HL-60 (cell line): ENCODE results near the gene CDC73.

Experiments used
- DNase-seq, 2 experiments: peaks; one replicate each; pipeline ENCODE4 v3.0.0-alpha.2; 2010 to 2020; ENCODE audit warnings: low read depth in 1 of 2, low spot score in 1 of 2
- H3K27ac ChIP-seq: fragments of 250-450 bp; sonication (Bioruptor Pico); replicated peaks from 2 replicates; pipeline ENCODE4 v1.5.1; 2020; ENCODE audit warnings: mild to moderate bottlenecking, moderate library complexity
- H3K27me3 ChIP-seq: fragments of 250-450 bp; sonication (Bioruptor Pico); 2 replicates; pipeline ENCODE4 v1.5.1; 2021; ENCODE audit warnings: mild to moderate bottlenecking, moderate library complexity; ENCODE audit not compliant: insufficient read depth, poor library complexity, severe bottlenecking
- H3K4me3 ChIP-seq: replicated peaks from 2 replicates; pipeline ENCODE4 v1.5.1; 2011; ENCODE audit warnings: mild to moderate bottlenecking, control low read depth, low read length; ENCODE audit not compliant: insufficient read depth
- GABPA ChIP-seq: IDR thresholded peaks from 2 replicates; pipeline ENCODE4 v1.6.1; 2012; ENCODE audit warnings: low read depth
- POLR2AphosphoS5 ChIP-seq: IDR thresholded peaks from 2 replicates; pipeline ENCODE4 v1.6.1; 2012; ENCODE audit warnings: low read depth
- SPI1 ChIP-seq: IDR thresholded peaks from 2 replicates; pipeline ENCODE4 v1.6.1; 2012; ENCODE audit warnings: low read depth, mild to moderate bottlenecking, borderline replicate concordance
- TF ChIP-seq, protein P1 (sequence below): IDR thresholded peaks from 2 replicates; pipeline ENCODE4 v1.6.1; 2012; ENCODE audit warnings: low read depth; ENCODE audit not compliant: insufficient replicate concordance
- TF ChIP-seq, protein P2 (sequence below): IDR thresholded peaks from one replicate; pipeline ENCODE4 v1.5.1; 2011; ENCODE audit warnings: low read length, control low read depth, inconsistent platforms; ENCODE audit not compliant: insufficient read depth

Gene CDC73

DNA sequence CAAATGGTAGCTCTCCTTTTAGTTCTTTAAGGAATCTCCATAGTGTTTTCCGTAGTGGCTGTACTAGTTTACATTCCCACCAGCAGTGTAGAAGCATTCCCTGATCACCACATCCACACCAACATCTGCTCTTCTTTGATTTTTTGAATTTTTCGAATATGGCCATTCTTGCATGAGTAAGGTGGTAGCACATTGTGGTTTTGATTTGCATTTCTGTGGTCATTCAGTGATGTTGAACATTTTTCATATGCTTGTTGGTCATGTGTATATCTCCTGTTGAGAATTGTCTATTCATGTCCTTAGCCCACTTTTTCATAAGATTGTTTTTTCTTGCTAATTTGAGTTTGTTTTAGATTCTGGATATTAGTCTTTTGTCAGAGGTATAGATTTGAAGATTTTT lies 149.2 kb downstream of the CDC73 start:
- TF ChIP-seq, protein P1, sequence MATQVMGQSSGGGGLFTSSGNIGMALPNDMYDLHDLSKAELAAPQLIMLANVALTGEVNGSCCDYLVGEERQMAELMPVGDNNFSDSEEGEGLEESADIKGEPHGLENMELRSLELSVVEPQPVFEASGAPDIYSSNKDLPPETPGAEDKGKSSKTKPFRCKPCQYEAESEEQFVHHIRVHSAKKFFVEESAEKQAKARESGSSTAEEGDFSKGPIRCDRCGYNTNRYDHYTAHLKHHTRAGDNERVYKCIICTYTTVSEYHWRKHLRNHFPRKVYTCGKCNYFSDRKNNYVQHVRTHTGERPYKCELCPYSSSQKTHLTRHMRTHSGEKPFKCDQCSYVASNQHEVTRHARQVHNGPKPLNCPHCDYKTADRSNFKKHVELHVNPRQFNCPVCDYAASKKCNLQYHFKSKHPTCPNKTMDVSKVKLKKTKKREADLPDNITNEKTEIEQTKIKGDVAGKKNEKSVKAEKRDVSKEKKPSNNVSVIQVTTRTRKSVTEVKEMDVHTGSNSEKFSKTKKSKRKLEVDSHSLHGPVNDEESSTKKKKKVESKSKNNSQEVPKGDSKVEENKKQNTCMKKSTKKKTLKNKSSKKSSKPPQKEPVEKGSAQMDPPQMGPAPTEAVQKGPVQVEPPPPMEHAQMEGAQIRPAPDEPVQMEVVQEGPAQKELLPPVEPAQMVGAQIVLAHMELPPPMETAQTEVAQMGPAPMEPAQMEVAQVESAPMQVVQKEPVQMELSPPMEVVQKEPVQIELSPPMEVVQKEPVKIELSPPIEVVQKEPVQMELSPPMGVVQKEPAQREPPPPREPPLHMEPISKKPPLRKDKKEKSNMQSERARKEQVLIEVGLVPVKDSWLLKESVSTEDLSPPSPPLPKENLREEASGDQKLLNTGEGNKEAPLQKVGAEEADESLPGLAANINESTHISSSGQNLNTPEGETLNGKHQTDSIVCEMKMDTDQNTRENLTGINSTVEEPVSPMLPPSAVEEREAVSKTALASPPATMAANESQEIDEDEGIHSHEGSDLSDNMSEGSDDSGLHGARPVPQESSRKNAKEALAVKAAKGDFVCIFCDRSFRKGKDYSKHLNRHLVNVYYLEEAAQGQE = no peak
- TF ChIP-seq SPI1 (no peak), POLR2AphosphoS5 (no peak), GABPA (no peak)
- TF ChIP-seq, protein P2, sequence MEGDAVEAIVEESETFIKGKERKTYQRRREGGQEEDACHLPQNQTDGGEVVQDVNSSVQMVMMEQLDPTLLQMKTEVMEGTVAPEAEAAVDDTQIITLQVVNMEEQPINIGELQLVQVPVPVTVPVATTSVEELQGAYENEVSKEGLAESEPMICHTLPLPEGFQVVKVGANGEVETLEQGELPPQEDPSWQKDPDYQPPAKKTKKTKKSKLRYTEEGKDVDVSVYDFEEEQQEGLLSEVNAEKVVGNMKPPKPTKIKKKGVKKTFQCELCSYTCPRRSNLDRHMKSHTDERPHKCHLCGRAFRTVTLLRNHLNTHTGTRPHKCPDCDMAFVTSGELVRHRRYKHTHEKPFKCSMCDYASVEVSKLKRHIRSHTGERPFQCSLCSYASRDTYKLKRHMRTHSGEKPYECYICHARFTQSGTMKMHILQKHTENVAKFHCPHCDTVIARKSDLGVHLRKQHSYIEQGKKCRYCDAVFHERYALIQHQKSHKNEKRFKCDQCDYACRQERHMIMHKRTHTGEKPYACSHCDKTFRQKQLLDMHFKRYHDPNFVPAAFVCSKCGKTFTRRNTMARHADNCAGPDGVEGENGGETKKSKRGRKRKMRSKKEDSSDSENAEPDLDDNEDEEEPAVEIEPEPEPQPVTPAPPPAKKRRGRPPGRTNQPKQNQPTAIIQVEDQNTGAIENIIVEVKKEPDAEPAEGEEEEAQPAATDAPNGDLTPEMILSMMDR = no peak
- no peak overlapping the region for H3K27ac ChIP-seq
- H3K27me3 ChIP-seq = no peaks in the 10 kb centered on the region
- H3K4me3 ChIP-seq = no peak overlapping the region
- no peak for DNase-seq

DNA sequence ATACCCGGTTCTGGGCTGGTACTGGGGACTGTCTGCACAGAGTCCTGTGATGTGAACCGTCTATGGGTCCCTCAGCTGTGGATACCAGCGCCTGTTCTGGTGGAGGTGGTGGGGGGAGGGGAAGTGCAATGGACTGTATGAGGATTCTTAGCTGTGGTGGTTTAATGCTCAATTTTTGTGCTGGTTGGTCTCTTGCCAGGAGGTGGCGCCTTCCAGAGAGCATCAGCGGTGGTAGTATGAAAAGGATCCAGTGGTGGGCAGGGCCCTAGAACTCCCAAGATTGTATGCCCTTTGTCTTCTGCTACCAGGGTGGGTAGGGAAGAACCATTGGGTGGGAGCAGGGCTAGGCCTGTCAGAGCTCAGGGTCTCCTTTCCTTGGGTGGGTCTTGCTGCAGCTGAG lies 153.9 kb downstream of the CDC73 start:
- DNase-seq = no peak
- no peaks in the 10 kb centered on the region for H3K27me3 ChIP-seq
- no peak for TF ChIP-seq POLR2AphosphoS5
- TF ChIP-seq, protein P1 = no peak
- TF ChIP-seq, protein P2 = no peak
- TF ChIP-seq GABPA = no peak
- no peak for TF ChIP-seq SPI1
- no peak overlapping the region for H3K27ac ChIP-seq
- H3K4me3 ChIP-seq = no peak overlapping the region

DNA sequence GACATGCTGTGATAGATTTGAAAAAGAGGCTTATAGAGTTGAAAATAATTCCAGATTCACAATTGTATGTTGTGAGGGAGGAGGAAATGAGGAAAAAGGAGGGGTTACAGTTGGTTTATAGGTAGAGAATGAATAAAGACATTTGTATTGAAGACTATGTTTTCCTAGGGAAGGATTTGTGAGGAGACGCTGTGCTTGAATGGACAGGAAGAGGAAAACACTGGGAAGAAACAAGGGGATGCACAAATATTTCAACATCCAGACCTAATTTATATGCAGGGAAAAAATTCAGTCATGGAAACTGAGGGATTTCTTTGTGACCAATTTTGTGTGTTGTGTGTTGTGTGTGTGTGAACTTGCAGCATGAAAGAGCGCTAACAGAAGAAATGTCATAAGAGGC lies 157.1 kb downstream of the CDC73 start:
- Histone ChIP-seq H3K4me3 (no peak overlapping the region), H3K27me3 (no peaks in the 10 kb centered on the region), H3K27ac (no peak overlapping the region)
- no peak for DNase-seq
- TF ChIP-seq SPI1 (no peak), POLR2AphosphoS5 (no peak), GABPA (no peak; the same call in 1 of the 2 replicates)
- TF ChIP-seq, protein P1 = no peak
- TF ChIP-seq, protein P2 = no peak
